ENCODE results near the gene CUTA.

Gene CUTA, protein sequence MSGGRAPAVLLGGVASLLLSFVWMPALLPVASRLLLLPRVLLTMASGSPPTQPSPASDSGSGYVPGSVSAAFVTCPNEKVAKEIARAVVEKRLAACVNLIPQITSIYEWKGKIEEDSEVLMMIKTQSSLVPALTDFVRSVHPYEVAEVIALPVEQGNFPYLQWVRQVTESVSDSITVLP

DNA sequence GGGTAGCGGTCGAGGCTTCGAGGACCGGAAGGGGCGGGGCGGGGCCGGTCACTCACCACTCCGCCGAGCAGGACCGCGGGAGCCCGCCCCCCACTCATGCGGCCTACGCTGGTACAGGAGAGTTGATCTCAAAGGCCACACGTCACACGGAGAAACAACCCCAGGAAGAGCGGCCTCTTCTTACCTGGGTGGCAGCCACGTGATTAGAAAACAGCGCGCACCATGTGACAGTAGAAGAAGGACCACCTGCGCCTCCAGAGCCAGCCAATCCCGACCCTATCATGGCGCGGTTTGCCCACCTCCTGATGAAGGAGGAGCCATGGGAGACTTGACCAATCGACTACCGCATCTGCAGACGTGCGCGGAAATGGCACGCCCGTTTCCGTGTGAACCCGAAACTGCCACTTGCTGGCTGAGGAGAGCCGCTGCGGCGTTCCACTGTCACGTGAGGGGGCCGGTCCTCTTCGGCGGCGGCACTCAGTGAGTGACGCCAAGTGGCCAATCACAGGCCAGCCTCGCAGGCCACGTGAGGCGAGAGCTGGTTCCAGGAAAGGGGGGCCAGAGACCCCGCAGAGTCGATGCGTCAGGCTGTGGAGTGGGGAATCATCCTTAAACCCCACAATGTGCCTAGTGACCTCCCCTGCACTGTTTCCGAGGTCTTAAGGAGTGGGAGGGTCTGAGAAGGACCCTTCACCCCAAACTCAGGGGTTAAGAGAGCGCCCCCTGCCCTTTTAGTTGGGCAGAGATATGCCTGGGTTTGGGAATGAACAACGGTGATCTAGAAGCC, at the start of gene CUTA:
Gene CUTA (minus strand): TSS at position 205 of the 787 bp plus-strand sequence. CDS start 107 bp downstream, at position 98.
- DNase-seq = peak; percentile 97

GRCh38 chr6:33467091-33467490, 49.2 kb upstream of the CUTA start:
- DNase-seq = no peak

DNA sequence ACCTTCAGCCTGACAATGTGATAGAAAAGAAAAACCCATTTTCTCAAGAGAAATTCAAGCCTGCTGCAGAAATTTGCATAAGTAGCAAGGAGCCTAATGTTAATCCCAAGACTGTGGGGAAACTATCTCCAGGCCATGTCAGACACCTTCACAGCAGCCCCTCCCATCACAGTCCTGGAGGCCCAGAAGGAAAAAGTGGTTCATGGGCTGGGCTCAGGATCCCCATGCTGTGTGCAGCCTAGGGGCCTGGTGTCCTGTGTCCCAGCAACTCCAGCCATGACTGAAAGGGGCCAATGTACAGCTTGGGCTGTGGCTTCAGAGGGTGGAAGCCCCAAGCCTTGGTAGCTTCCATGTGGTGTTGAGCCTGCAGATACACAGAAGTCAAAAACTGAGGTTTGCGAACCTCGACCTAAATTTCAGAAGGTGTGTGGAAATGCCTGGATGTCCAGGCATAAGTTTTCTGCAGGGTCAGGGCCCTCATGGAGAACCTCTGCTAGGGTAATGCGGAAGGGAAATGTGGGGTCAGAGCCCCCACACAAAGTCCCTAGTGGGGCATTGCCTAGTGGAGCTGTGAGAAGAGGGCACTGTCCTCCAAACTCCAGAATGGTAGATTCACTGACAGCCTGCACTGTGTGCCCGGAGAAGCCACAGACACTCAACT, 48.3 kb upstream of the CUTA start:
- DNase-seq = no peak

- DNase-seq = no peak
Observed at GRCh38 chr6:33459226-33459625, 41.3 kb upstream of the CUTA start.

GRCh38 chr6:33458676-33459075, 40.8 kb upstream of the CUTA start:
- DNase-seq = no peak

- no peak for DNase-seq
Observed at GRCh38 chr6:33456156-33456555, 38.2 kb upstream of the CUTA start.

- no peak for DNase-seq
Observed at GRCh38 chr6:33455051-33455450, 37.1 kb upstream of the CUTA start.

- DNase-seq = peak; percentile 92
Observed at GRCh38 chr6:33454009-33454946, 36.4 kb upstream of the CUTA start, which contains the start of gene ZBTB9. Gene ZBTB9, plus strand, starts transcription at chr6:33454576. Its CDS starts 525 bp downstream, at chr6:33455101.

GRCh38 chr6:33453393-33454008, 35.6 kb upstream of the CUTA start:
- DNase-seq = no peak

- no peak for DNase-seq
Observed at GRCh38 chr6:33452496-33452895, 34.6 kb upstream of the CUTA start.

DNA sequence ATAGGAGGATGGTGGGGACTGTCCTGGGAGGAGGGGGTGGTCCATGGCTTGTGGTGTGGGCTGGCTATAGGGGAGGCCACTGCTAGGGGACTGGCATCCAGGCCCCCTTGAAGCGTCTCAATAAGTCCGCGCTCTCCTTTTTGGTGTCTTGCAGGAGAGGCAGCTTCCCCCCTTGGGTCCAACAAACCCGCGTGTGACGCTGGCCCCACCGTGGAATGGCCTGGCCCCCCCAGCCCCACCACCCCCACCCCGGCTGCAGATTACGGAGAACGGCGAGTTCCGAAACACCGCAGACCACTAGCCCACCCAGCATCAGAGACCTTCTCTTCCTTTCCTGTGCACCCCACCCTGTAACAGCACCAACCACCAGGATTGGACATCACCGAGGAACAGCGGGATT, 33.7 kb upstream of the CUTA start:
- DNase-seq = no peak

GRCh38 chr6:33450434-33450833, 32.5 kb upstream of the CUTA start:
- DNase-seq = no peak

DNA sequence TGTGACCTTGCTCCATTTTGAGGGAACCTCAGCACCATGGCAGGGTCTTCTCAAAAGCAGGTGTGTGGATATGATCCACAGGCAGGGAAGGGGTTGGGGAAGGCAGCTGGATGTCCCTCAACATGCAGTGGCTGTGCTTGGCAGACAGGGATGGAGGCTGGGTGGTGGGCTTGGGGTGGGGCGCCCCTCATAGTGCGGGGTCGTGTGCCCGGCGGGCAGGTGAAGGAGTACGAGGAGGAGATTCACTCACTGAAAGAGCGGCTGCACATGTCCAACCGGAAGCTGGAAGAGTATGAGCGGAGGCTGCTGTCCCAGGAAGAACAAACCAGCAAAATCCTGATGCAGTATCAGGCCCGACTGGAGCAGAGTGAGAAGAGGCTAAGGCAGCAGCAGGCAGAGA, 28.4 kb upstream of the CUTA start:
- DNase-seq = no peak

GRCh38 chr6:33445119-33445603, 27.3 kb upstream of the CUTA start:
- no peak for DNase-seq

DNA sequence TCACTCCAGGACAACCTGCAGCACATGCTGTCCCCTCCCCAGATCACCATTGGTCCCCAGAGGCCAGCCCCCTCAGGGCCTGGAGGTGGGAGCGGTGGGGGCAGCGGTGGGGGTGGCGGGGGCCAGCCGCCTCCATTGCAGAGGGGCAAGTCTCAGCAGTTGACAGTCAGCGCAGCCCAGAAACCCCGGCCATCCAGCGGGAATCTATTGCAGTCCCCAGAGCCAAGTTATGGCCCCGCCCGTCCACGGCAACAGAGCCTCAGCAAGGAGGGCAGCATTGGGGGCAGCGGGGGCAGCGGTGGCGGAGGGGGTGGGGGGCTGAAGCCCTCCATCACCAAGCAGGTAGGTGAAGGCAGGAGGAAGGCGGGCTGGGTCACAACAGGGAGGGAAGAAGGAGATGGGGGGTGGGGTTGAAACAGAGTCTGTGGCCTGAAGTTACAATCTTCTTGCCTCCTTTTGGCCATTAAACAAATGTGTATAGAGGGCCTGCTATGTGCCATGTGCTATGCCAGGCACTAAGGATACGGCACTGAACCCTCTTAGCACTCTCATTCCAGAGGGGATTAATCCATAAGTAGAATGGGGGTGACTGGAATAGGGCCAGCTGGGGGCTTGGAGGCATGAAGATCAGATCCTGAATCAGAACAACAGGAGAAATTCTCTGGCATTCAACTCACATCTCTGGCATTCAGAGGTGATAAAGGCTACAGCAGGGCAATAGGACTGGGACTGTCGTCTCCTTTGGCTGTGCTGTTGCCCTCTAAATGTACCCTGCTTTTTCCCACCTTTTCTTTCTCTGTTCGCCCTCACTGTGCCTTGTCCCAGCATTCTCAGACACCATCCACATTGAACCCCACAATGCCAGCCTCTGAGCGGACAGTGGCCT, 26.0 kb upstream of the CUTA start:
- DNase-seq = no peak

DNA sequence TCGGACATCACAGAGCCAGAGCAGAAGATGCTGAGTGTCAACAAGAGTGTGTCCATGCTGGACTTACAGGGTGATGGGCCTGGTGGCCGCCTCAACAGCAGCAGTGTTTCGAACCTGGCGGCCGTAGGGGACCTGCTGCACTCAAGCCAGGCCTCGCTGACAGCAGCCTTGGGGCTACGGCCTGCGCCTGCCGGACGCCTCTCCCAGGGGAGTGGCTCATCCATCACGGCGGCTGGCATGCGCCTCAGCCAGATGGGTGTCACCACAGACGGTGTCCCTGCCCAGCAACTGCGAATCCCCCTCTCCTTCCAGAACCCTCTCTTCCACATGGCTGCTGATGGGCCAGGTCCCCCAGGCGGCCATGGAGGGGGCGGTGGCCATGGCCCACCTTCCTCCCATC, 25.1 kb upstream of the CUTA start:
- no peak for DNase-seq

- no peak for DNase-seq
Observed at GRCh38 chr6:33442283-33442682, 24.4 kb upstream of the CUTA start.

- no peak for DNase-seq
Observed at GRCh38 chr6:33441457-33441856, 23.6 kb upstream of the CUTA start.

- DNase-seq = no peak
Observed at GRCh38 chr6:33440649-33441309, 22.9 kb upstream of the CUTA start.

- no peak for DNase-seq
Observed at GRCh38 chr6:33439956-33440648, 22.2 kb upstream of the CUTA start.
